IMR-90 (cell line): ENCODE data around the gene CLEC20A. TPM values are rescaled to one million over a fixed set of nuclear protein-coding genes. Genes with fewer than 3 reads are reported as not detected.

ENCODE experiments used
- ATAC-seq: fragments of 200-7000 bp; cut with Tn5 transposase; 2 replicates; pipeline ENCODE4 v1.9.1; 2020; ENCODE audit warnings: low read depth, mild to moderate bottlenecking, moderate library complexity
- BruUV-seq: library from RNA; stranded (reverse); fragments of 400-500 nt; replicated peaks from 2 replicates; lab custom pipeline; 2021; lab: Mats Ljungman, UMichigan
- CTCF ChIA-PET: fragments of 300-600 bp; formaldehyde crosslinking; extraction: SDS; loops from one replicate; lab custom pipeline; 2021; ENCODE audit warnings: antibody characterized with exemption; lab: Yijun Ruan, JAX
- POLR2A ChIA-PET: fragments of 300-600 bp; sonication (Branson Sonifier 250); formaldehyde crosslinking; loops from one replicate; lab custom pipeline; 2022; ENCODE audit warnings: antibody characterized with exemption; ENCODE audit not compliant: unreplicated experiment; lab: Charles Lee
- DNase-seq: peaks from one replicate; pipeline ENCODE4 v3.0.0; 2013
- H2AFZ ChIP-seq: replicated peaks from 2 replicates; pipeline ENCODE3; 2013; ENCODE audit warnings: low read length, mild to moderate bottlenecking; ENCODE audit not compliant: poor library complexity
- H2AK5ac ChIP-seq: 2 replicates; pipeline ENCODE4 v1.6.1; 2013; ENCODE audit warnings: low read depth, low read length, inconsistent platforms
- H2AK9ac ChIP-seq: replicated peaks from 2 replicates; pipeline ENCODE3; 2013; ENCODE audit warnings: mild to moderate bottlenecking, low read depth, low read length, moderate library complexity; ENCODE audit not compliant: poor library complexity
- H2BK120ac ChIP-seq: 2 replicates; pipeline ENCODE4 v1.6.1; 2013; ENCODE audit warnings: low read depth, low read length, inconsistent platforms
- H2BK15ac ChIP-seq: 3 replicates; pipeline ENCODE4 v1.6.1; 2013; ENCODE audit warnings: low read depth, low read length, inconsistent platforms
- H2BK20ac ChIP-seq: 2 replicates; pipeline ENCODE4 v1.6.1; 2013; ENCODE audit warnings: low read depth, mild to moderate bottlenecking, inconsistent platforms, low read length, moderate library complexity
- H2BK5ac ChIP-seq: 2 replicates; pipeline ENCODE4 v1.6.1; 2013; ENCODE audit warnings: mild to moderate bottlenecking, low read depth, low read length, inconsistent platforms; ENCODE audit not compliant: poor library complexity, severe bottlenecking
- H3K14ac ChIP-seq: replicated peaks from 2 replicates; pipeline ENCODE4 v1.6.1; 2013; ENCODE audit warnings: low read depth, low read length, inconsistent platforms
- H3K18ac ChIP-seq: 2 replicates; pipeline ENCODE4 v1.6.1; 2013; ENCODE audit warnings: low read depth, low read length, control low read depth
- H3K23ac ChIP-seq: 2 replicates; pipeline ENCODE4 v1.6.1; 2013; ENCODE audit warnings: low read depth, low read length, inconsistent platforms
- H3K27ac ChIP-seq: 2 replicates; pipeline ENCODE4 v1.5.1; 2013; ENCODE audit warnings: mild to moderate bottlenecking, control low read depth, low read length; ENCODE audit not compliant: insufficient read depth
- H3K27me3 ChIP-seq: 2 replicates; pipeline ENCODE4 v1.6.1; 2013; ENCODE audit warnings: low read length; ENCODE audit not compliant: control insufficient read depth, insufficient read depth
- H3K36me3 ChIP-seq: 2 replicates; pipeline ENCODE4 v1.6.1; 2013; ENCODE audit warnings: low read length, mixed read lengths; ENCODE audit not compliant: control insufficient read depth, insufficient read depth
- H3K4ac ChIP-seq: 2 replicates; pipeline ENCODE4 v1.6.1; 2013; ENCODE audit warnings: low read depth, low read length, inconsistent platforms
- H3K4me1 ChIP-seq: 2 replicates; pipeline ENCODE4 v1.6.1; 2013; ENCODE audit warnings: low read length, mixed read lengths; ENCODE audit not compliant: control insufficient read depth, insufficient read depth
- H3K4me2 ChIP-seq: 2 replicates; pipeline ENCODE4 v1.6.1; 2013; ENCODE audit warnings: low read depth, mild to moderate bottlenecking, control low read depth, low read length, moderate library complexity
- H3K4me3 ChIP-seq: 2 replicates; pipeline ENCODE4 v1.5.1; 2013; ENCODE audit warnings: low read depth, mild to moderate bottlenecking, control low read depth, low read length, moderate library complexity; ENCODE audit not compliant: insufficient read depth
- H3K56ac ChIP-seq: 2 replicates; pipeline ENCODE4 v1.6.1; 2013; ENCODE audit warnings: low read length, inconsistent platforms; ENCODE audit not compliant: insufficient read depth; ENCODE audit errors: extremely low read depth
- H3K79me1 ChIP-seq, 2 experiments: 2 replicates each; pipeline ENCODE4 v1.6.1; 2013; ENCODE audit warnings: low read length in 2 of 2, inconsistent platforms in 1 of 2, low read depth in 1 of 2
- H3K9ac ChIP-seq: 2 replicates; pipeline ENCODE4 v1.6.1; 2013; ENCODE audit warnings: low read depth, low read length, control low read depth
- H3K9me1 ChIP-seq: 2 replicates; pipeline ENCODE4 v1.6.1; 2013; ENCODE audit warnings: low read length, inconsistent platforms; ENCODE audit not compliant: insufficient read depth
- H3K9me3 ChIP-seq: 2 replicates; pipeline ENCODE4 v1.6.1; 2013; ENCODE audit warnings: low read length; ENCODE audit not compliant: control insufficient read depth, insufficient read depth
- H4K20me1 ChIP-seq: 2 replicates; pipeline ENCODE4 v1.6.1; 2013; ENCODE audit warnings: low read length, inconsistent platforms; ENCODE audit not compliant: insufficient read depth
- H4K5ac ChIP-seq: 2 replicates; pipeline ENCODE4 v1.6.1; 2013; ENCODE audit warnings: mild to moderate bottlenecking, low read depth, low read length, control low read depth
- H4K8ac ChIP-seq, 2 experiments: 2 replicates each; pipeline ENCODE4 v1.6.1; 2013; ENCODE audit warnings: low read depth in 2 of 2, low read length in 2 of 2, control low read depth in 1 of 2, inconsistent platforms in 1 of 2
- H4K91ac ChIP-seq: 2 replicates; pipeline ENCODE4 v1.6.1; 2013; ENCODE audit warnings: low read depth, low read length, inconsistent platforms; ENCODE audit not compliant: insufficient read depth
- CHD1 ChIP-seq: IDR thresholded peaks from 2 replicates; pipeline ENCODE4 v1.6.1; 2012; ENCODE audit warnings: low read depth, low read length, improper control_type of control experiment
- CTCF ChIP-seq: conservative IDR thresholded peaks from 2 replicates; pipeline ENCODE4 v1.5.1; 2012; ENCODE audit warnings: mild to moderate bottlenecking, low read depth, low read length, improper control_type of control experiment
- RAD21 ChIP-seq: IDR thresholded peaks from 2 replicates; pipeline ENCODE4 v1.6.1; 2012; ENCODE audit warnings: low read length, improper control_type of control experiment
- SMC3 ChIP-seq: fragments of 150-350 bp; IDR thresholded peaks from 2 replicates; pipeline ENCODE4 v1.6.1; 2016; ENCODE audit warnings: low read depth, mild to moderate bottlenecking, antibody characterized with exemption, low read length, moderate library complexity
- WGBS, 2 experiments: methylation state at CpG; one replicate each; pipeline versions ENCODE4 v1.1.5 to v1.1.7; 2013; ENCODE audit warnings: missing lambda C conversion rate in 2 of 2; ENCODE audit not compliant: insufficient read length in 1 of 2; ENCODE audit errors: extremely low coverage in 2 of 2; 5-methylcytosine and 5-hydroxymethylcytosine counted together
- dilution Hi-C: fragments of 300-500 bp; cut with HindIII; formaldehyde crosslinking; loops from one replicate; pipeline ENCODE4 v1.14.3; 2018; ENCODE audit warnings: low sequenced_read_pairs; ENCODE audit not compliant: unreplicated experiment
- in situ Hi-C: fragments of 300-500 bp; cut with MboI; formaldehyde crosslinking; loops from 3 replicates; pipeline ENCODE4 v1.14.3; 2019; ENCODE audit warnings: low sequenced_read_pairs, inconsistent platforms, mixed read lengths
- intact Hi-C: fragments of 100-400 bp; cut with micrococcal nuclease; formaldehyde crosslinking; loops from 2 replicates; pipeline ENCODE4 v1.10.0; 2022
- polyA plus RNA-seq, 3 experiments: library from polyadenylated mRNA; depleted of rRNA; stranded (reverse); fragments of >200 nt; gene quantifications; 2 replicates each; pipeline ENCODE4 v1.2.3, GENCODE V29; 2012; ENCODE audit warnings: low replicate concordance in 1 of 3
- total RNA-seq: library from RNA; depleted of rRNA; stranded (reverse); fragments of >200 nt; gene quantifications from 2 replicates; pipeline ENCODE4 v1.2.3, GENCODE V29; 2012

The CLEC20A gene
- total and polyA plus RNA-seq, 2 of the 4 experiments (the other 2 are of a cell fraction): not detected

- Histone ChIP-seq H2AK9ac (no peak overlapping the region), H4K5ac (no peak overlapping the region), H2BK20ac (0 out of 2 replicates have a peak overlapping the region, but pooled peaks have one; percentile 18), H3K79me1 (no peaks in the 10 kb centered on the region), H3K4me1 (peaks cover 19% of the 10 kb centered on the region), H3K23ac (no peak overlapping the region), H3K14ac (no peak overlapping the region), H3K9me1 (peaks cover 15% of the 10 kb centered on the region), H2AK5ac (0 out of 2 replicates have a peak overlapping the region, but pooled peaks have one; percentile 8), H4K8ac (peak overlapping the region in 1 of 2 experiments; percentile 74; a peak in 1 of 4 replicates), H3K9ac (no peak overlapping the region), H3K4me3 (no peak overlapping the region), H4K20me1 (peaks cover 4% of the 10 kb centered on the region; the same call in 1 of the 2 replicates), H2AFZ (peak overlapping the region; percentile 85), H3K9me3 (no peaks in the 10 kb centered on the region), H2BK120ac (0 out of 2 replicates have a peak overlapping the region, but pooled peaks have one; percentile 45), H3K18ac (no peak overlapping the region), H2BK15ac (peak overlapping the region; percentile 40; the same call in 1 of the 3 replicates), H3K4ac (no peak overlapping the region), H2BK5ac (no peak overlapping the region), H3K36me3 (no peaks in the 10 kb centered on the region), H3K27ac (no peak overlapping the region), H3K27me3 (no peaks in the 10 kb centered on the region), H3K4me2 (no peak overlapping the region), H3K56ac (no peak overlapping the region), H4K91ac (peak overlapping the region; percentile 39; the same call in 1 of the 2 replicates)
- dilution Hi-C loops: no loop called here
- peak; percentile 78 for DNase-seq
- BruUV-seq: no TSS peak
- WGBS, 2 experiments: 13% methylated on average over 4 of the region's 13 CpGs; no CpG with 5 or more reads in 1 of the 2 experiments
- ChIA-PET POLR2A (no interaction called here), CTCF (interaction anchor here (0.6 to 2.0 kb wide), 7 partner anchors 8 to 471 kb away, joined by 3 to 16 read pairs (median 3); no protein-coding TSS in a partner anchor)
- intact Hi-C loops: loop anchor here (1.0 to 5.0 kb wide), 4 partner anchors 220 to 835 kb away; partner anchors contain the start of genes AXDND1 and SOAT1
- in situ Hi-C loops: loop anchor here (5.0 to 10.0 kb wide), 2 partner anchors 475 to 832 kb away; partner anchors contain the start of gene AXDND1
- TF ChIP-seq CHD1 (no peak), CTCF (peak; percentile 92), RAD21 (peak; percentile 93), SMC3 (peak; percentile 90)
- ATAC-seq: peak; percentile 53
Measured at GRCh38 chr1:178532392-178532791, 35.6 kb upstream of the CLEC20A start.
